HG03159 (cell line): ENCODE data around the gene SIRT3.

Experiments used
- ATAC-seq: cut with Tn5 transposase; IDR thresholded peaks from one replicate; pipeline ENCODE4 v1.9.1; 2021; ENCODE audit warnings: mild to moderate bottlenecking, moderate library complexity; ENCODE audit not compliant: unreplicated experiment

The SIRT3 gene

GRCh38 chr11:235997-236773, at the start of gene SIRT3:
TSS of gene SIRT3 (minus strand) at chr11:236342. CDS start at chr11:236328, 14 bp downstream.
- ATAC-seq = peak; percentile 71

DNA sequence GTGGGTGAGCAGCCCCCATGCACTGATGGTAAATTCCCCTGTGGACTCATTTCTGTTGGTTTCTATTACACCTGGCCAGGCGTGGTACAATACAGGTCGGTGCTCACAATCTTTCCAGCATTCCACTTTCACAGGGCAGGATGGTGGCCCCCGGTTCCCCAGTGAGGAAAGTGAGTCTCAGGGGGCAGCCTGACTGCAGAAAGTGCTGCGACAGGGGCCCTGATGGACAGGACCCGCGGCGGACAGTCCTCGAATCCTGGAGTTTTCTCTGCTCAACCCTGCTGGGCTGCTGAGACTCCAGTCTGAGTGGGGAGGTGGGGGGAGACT, 49.7 kb upstream of the SIRT3 start:
- ATAC-seq = no peak

- ATAC-seq = no peak
Observed at GRCh38 chr11:285021-285893, 49.1 kb upstream of the SIRT3 start.

- no peak for ATAC-seq
Observed at GRCh38 chr11:284105-285020, 48.2 kb upstream of the SIRT3 start.

DNA sequence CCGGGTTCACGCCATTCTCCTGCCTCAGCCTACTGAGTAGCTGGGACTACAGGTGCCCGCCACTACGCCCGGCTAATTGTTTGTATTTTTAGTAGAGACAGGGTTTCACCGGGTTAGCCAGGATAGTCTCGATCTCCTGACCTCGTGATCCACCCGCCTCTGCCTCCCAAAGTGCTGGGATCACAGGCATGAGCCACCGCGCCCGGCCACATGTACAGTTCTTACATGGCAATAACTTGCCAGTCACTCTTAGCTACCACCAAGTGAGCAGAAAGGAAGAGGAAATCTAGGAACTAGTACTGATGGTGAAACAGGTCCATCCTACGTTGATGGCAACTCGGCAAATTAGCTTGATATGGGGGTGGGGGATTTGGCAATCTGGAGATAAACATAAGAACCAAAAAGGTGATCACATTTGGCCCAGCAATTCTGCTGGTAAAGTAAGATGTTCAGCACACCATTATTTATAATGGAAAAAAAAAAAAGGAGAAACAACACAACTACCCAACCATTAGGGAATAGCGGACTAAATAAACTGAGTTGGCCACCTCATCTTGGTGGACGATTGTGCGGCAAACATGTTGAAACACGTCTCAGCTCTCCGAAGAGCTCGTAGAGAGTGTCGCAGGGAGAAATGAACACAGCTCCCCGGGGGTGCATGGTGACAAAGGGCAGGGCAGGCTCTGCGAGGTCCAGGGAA, 47.4 kb upstream of the SIRT3 start:
- ATAC-seq = no peak

DNA sequence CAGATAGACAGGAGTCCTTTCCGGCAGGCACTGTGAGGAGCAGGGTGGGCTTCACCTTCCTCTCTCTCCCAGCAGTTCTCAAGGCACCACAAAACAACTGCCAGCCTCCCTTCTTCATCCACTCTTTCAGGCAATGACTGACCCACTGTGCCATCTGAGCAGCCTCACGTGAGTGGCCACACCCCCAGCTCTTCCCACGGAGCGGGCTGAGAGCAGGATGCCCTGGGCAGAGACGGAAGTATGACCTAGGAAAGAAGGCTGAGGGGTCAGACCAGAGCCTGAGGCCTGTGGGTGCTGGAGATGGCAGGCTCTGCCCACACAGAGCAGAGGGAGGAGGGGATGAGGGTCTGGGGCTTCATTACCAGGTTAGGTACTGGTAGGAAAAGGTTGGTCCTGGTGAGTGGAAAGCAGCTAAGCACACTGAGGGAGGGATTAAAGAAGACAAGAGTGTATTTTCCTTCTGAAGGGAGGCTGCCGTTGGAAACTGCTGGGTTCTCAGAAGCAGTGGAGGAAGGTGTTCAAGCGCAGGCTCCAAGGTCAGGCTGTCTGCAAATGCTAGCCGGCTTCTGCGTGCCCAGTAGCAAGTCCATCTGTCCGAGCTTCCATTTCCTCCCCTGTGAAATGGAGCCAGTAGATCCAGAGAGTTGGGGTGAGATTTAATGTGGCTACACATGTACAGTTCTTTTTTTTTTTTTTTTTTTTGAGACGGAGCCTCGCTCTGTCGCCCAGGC, 46.7 kb upstream of the SIRT3 start:
- ATAC-seq = no peak

DNA sequence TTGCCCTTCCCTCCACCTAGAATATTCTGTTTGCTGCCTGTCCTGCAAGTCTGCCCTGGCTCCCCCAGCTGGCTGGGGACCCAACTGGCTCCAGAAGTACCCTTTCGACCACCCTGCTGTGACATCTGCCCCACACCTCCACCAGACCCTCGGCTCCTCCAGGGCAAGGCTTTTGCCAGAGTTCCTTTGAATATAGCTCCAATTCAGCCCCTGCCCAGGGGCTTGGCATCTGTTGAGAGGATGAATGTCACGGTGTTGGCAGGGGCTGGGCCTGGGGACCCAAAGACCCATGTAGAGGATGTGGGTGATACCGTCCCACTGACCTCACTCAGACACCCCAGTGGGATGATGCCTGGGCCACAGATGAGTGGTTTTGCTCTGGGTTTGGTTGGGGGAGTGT, 46.0 kb upstream of the SIRT3 start:
- no peak for ATAC-seq

GRCh38 chr11:281486-282161, 45.5 kb upstream of the SIRT3 start:
- no peak for ATAC-seq

- no peak for ATAC-seq
Observed at GRCh38 chr11:280706-281485, 44.8 kb upstream of the SIRT3 start.

GRCh38 chr11:279966-280705, 44.0 kb upstream of the SIRT3 start:
- no peak for ATAC-seq

GRCh38 chr11:279040-279965, 43.2 kb upstream of the SIRT3 start:
- no peak for ATAC-seq

- ATAC-seq = no peak
Observed at GRCh38 chr11:278001-278951, 42.1 kb upstream of the SIRT3 start, which contains the start of gene NLRP6. TSS of gene NLRP6 (plus strand) at chr11:278407. CDS start at chr11:278570, 163 bp downstream.

DNA sequence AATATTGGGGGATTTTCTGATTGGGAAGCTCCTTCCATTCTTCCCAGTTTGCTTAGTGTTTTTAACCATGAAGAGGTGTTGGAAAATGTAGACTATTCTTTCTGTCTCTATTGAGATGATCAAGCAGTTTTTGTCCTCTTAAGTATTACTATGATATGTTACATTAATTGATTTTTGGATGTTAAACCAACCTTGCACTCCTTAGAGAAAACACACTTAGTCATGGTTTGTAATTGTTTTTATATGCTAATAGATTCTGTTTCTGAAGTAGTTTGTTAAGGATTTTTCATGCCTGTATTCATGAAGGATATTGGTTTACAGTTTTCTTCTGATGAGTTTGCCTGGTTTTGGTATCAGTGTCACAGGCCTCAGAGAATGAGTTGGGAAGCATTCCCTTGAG, 40.1 kb upstream of the SIRT3 start:
- no peak for ATAC-seq

DNA sequence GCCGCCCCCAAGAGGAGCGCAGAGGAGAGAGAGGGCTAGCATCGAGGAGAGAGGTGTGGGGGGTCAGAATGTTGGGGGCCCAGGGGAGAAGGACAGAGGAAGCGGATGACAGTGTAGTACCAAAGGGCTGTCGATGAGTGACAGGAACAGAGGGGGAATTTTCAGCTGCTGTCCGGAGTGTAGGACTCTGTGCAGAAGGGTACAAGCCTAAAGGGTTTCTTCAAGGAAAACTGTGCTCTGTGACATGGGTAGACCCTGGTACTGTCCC, 36.7 kb upstream of the SIRT3 start:
- no peak for ATAC-seq

DNA sequence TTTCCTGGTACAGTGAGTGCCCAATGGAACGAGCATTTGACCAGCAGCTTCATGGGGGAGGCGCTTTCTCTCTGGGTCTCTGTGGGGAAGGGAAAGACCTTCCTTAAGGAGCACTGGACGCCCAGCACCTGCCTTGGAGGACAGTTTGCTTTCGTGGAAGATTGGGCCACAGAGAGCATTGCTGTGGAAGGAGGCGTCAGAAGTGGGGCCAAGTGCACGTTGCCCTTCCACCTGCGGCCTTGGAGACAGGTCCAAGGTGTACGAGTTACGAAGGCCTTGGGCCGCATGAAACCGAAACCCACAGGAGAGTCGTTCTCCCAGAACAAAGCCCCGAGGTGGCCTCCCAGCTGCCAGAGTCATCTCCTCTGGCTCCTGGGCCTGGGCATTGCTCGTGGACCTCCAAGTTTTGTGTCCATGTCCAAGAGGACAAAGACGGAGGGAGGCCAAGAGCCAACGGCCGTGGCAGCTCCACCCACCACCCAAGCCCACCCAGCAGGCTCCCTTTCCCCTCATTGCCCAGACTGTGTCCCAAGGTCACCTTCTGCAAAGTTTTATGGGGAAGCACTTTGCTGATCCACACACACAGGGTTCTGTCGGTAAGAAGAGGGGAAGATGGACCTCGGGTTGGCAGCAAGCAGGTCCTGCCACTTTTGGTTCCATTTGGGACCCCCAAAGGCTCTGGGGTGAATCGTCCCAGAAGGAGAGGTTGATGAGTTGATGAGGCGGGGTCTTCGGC, 36.2 kb upstream of the SIRT3 start:
- ATAC-seq = no peak
